Measurements from ENCODE around the gene SARDH. TPM values are rescaled to one million over a fixed set of nuclear protein-coding genes. Genes with fewer than 3 reads are reported as not detected.

Gene SARDH
- total and polyA plus RNA-seq, 9 donors: 2.5 to 10.0 (median 3.3) TPM

GRCh38 chr9:133667759-133668450 is 70.2 kb downstream of the SARDH start:
- intact Hi-C loops (cut with DNase I): no loop called here
- H3K4me3 ChIP-seq: no peak overlapping the region
- H3K27me3 ChIP-seq: no peaks in the 10 kb centered on the region
- no peaks in the 10 kb centered on the region for H3K36me3 ChIP-seq
- WGBS, 3 donors: 82% methylated on average over 17 of the region's 17 CpGs
- DNase-seq: no peak
- H3K4me1 ChIP-seq (ENCODE audit: insufficient read depth): no peaks in the 10 kb centered on the region
- no peak overlapping the region for H3K27ac ChIP-seq
- no peak for TF ChIP-seq POLR2A (IDR thresholded peaks at IDR 0.05)
- no peak for TF ChIP-seq EP300 (IDR thresholded peaks at IDR 0.05)
- TF ChIP-seq CTCF (IDR thresholded peaks at IDR 0.05): no peak
- no peaks in the 10 kb centered on the region for H3K9me3 ChIP-seq

GRCh38 chr9:133666845-133667244 is 71.3 kb downstream of the SARDH start:
- TF ChIP-seq EP300 (IDR thresholded peaks at IDR 0.05) (no peak), POLR2A (IDR thresholded peaks at IDR 0.05) (no peak), CTCF (IDR thresholded peaks at IDR 0.05) (no peak)
- no peaks in the 10 kb centered on the region for H3K27me3 ChIP-seq
- no peak overlapping the region for H3K4me3 ChIP-seq
- no peaks in the 10 kb centered on the region for H3K9me3 ChIP-seq
- DNase-seq: no peak
- WGBS, 3 donors: 81 to 87% (median 87%) methylated on average over 11 of the region's 11 CpGs
- intact Hi-C loops (cut with DNase I): no loop called here
- H3K27ac ChIP-seq: no peak overlapping the region
- no peaks in the 10 kb centered on the region for H3K36me3 ChIP-seq
- H3K4me1 ChIP-seq (ENCODE audit: insufficient read depth): no peaks in the 10 kb centered on the region

GRCh38 chr9:133666387-133666786 is 71.8 kb downstream of the SARDH start:
- 82 to 87% (median 84%) methylated on average over 9 of the region's 9 CpGs for WGBS, 3 donors

GRCh38 chr9:133665535-133665934 is 72.6 kb downstream of the SARDH start:
- TF ChIP-seq CTCF (IDR thresholded peaks at IDR 0.05) (no peak), POLR2A (IDR thresholded peaks at IDR 0.05) (no peak), EP300 (IDR thresholded peaks at IDR 0.05) (no peak)
- H3K4me1 ChIP-seq (ENCODE audit: insufficient read depth): no peaks in the 10 kb centered on the region
- H3K9me3 ChIP-seq: no peaks in the 10 kb centered on the region
- intact Hi-C loops (cut with DNase I): no loop called here
- no peak for DNase-seq
- no peaks in the 10 kb centered on the region for H3K27me3 ChIP-seq
- 88 to 91% (median 89%) methylated on average over 12 of the region's 12 CpGs for WGBS, 3 donors
- H3K27ac ChIP-seq: no peak overlapping the region
- no peaks in the 10 kb centered on the region for H3K36me3 ChIP-seq
- H3K4me3 ChIP-seq: no peak overlapping the region

More at GRCh38 chr9:133666387-133666786, 71.8 kb downstream of the SARDH start:
- Histone ChIP-seq H3K4me1 (ENCODE audit: insufficient read depth) (no peaks in the 10 kb centered on the region), H3K4me3 (no peak overlapping the region), H3K36me3 (no peaks in the 10 kb centered on the region), H3K9me3 (no peaks in the 10 kb centered on the region), H3K27me3 (no peaks in the 10 kb centered on the region), H3K27ac (no peak overlapping the region)
- TF ChIP-seq EP300 (IDR thresholded peaks at IDR 0.05) (no peak), POLR2A (IDR thresholded peaks at IDR 0.05) (no peak), CTCF (IDR thresholded peaks at IDR 0.05) (no peak)
- intact Hi-C loops (cut with DNase I): no loop called here
- no peak for DNase-seq
